ENCODE results near the gene FEZ2.
A peak's percentile ranks its signal among the peaks of the same experiment; 100 is the strongest.

Gene FEZ2

DNA sequence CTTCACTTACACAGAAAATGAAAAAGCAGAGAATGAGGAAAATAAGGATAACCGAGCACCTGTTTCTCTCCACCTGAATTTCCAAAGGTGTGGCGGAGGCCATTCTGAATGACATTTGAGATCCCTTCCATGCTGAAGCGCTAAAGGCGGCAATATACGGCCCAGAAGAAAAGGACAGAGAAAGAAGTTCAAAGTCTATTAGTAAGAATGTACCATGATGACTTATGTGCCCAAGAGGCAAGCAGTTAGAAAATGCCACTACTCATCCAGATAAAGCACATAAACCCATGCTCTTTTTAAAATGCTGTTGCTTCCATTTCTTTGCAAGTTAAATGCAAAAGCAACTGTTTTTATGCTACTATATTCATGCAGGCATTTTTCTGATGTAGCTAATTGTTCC lies 37.2 kb downstream of the FEZ2 start:
- no peak for DNase-seq

DNA sequence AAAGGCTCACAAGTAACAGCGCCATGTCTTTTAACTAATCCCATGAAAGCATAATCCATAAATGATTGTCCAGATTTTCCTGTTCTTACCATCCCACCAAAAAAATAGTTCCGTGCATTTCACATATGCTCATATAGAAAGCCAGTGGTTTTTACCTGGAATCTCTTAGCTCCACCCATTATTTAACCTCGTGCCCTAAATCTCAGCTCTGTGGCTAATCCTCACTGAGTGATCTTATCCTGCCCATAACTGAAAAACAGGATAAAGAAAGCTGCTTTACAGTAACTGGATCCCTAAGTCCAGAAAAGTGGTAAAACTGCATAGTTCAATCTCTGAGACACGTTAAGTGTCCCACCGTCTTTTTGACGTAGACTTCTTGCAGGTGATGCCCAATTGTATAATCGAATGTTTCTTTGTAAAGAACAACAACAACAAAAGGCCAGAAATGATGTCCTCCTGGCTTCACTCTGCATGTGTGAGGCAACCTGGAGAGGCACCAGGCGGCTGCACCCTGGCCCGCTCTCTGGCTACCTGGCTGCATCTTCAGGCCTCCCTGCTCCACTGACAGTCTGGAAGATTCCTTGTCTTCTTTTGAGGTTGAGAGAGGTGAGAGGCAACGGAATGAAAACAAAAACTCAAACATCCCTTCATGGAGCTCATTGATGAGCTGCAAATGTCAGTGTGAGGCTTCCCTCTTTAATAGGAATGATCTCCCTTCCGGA lies 38.6 kb downstream of the FEZ2 start:
- DNase-seq, result no peak

DNA sequence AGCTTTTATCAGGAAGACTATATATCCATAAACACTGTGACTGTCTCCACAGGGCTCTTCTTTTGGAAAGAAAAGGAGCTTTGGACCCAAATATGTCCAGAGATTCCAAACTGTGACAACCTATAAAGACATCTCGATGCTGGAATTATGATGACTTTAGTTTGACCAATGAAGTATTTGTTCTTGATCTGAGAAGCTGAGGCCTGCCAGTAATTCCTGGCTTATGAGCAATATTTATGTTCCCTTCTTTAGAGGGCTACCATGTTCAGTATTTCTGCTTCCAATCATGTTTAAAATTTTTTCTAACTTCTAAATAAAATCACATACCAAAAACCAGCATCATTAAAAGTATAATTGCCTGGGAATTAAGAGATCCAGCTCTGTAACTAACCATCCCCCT lies 41.1 kb downstream of the FEZ2 start:
- no peak for DNase-seq

DNA sequence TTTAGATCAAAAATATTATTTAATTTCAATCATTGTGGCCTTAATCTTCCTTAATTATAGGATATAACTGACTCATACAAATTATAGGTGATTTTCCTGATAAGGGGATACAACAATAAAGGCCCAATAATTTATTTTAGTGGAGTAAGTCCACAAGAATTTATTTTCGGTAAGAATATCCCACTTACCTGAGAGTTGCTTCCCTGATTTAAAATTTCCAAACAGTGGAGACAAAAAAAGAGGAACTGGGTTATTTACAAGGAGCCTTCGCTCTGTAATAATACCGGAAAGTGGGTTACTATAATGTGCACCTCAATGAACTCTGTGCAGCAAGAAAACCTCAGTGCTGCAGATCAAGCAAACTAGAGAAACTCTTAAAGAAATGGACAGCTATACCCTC lies 42.2 kb downstream of the FEZ2 start:
- no peak for DNase-seq

DNA sequence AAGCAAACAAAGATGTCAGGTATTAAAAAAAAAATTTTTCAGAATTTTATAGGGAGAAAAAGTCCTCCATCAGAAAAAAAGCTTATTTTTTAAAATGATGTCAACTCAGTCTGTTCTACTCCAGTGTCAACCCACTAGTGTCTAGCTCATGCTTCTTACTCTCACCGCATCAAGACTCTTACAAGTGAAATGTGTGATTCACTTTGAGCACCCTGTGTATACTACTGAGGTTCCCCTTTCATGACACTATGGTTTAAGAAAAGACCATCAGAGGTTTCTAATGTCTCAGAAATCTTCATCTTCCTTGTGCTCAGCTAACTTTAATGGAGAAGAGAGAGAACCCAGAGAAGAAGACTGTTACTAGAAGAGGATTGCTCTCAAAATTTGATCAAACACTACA lies 43.4 kb downstream of the FEZ2 start:
- no peak for DNase-seq

DNA sequence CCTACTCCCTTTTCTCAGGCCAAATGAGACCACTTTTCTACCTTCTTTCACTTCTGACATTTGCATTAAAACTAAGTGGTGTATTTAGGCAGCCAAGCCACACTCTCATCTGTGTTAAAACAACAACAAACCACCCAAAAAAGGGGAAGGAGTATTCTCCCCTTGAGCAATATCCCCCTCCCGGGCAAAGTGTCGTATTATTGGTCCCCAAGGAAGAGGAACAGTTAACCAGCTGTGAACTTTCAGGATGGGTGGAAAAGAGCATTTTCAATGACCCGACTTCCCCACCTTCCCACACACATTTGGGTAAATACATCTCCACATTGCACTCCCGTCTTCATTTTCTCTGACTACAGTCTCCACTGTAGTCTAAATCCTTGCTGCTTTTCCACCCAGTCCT lies 44.3 kb downstream of the FEZ2 start:
- no peak for DNase-seq

DNA sequence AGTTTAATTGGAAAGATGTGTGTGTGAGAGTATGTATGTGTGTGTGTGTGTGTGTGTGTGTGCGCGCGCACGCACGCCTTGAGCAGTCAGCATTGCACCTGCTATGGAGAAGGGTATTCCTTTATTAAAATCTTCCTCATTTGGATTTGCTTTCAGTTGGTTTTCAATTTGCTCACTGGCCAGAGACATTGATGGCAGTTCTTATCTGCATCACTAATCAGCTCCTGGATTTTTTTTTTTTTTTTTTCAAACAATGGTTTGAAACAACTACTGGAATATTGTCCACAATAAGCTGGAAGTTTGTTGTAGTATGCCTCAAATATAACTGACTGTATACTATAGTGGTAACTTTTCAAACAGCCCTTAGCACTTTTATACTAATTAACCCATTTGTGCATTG lies 48.0 kb downstream of the FEZ2 start:
- DNase-seq, result no peak

DNA sequence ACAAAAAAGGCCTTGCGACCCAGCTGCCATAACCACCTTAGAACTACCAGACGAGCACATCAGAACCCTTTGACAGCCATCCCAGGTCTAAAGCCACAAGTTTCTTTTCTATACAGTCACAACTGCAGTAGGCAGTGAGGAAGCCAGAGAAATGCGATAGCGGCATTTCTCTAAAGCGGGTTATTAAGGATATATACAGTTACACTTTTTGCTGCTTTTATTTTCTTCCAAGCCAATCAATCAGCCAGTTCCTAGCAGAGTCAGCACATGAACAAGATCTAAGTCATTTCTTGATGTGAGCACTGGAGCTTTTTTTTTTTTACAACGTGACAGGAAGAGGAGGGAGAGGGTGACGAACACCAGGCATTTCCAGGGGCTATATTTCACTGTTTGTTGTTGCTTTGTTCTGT lies 48.8 kb downstream of the FEZ2 start:
- no peak for DNase-seq

DNA sequence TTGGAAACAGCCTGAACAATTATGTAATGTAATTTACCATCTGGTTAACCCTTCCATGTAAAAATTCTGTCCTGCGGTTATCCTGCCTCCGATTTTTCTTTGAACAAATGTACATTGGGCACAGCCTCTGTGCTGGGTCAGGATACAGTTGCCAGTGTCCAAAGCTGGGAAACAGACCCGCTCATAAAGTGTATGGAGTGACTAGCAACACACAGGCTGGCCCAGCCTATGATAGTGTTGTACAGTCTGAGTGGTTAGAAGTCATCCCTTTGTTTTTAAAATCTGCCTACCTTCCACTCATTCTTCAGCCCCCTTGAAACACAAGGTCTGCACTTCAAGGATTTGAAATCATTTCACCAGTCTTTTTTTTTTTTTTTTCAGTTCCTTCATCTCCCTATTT lies 50.1 kb downstream of the FEZ2 start:
- no peak for DNase-seq

DNA sequence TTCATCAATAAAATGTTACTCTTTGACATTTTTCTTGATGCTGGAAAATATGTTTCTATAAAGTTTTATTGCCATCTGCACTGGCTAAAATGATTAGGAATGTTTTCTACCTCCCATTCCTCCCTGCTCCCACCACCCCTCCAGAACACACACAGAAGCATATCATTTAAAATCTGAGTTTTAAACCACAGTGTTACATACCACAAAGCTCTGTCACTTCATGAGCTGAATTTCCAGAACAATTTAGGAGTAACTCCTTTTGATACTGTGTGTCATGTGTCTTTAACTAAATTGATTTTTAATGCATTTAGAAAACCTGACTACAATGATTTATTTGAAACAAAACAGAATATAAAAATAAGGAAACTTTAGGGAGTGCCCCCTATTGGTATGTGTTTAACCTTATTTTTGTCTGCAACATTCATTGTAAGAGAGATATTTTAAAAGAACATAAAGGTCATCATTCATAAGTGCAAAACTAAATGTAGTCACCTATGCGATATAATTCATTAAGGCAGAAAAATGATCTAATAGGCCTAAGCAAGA lies 52.0 kb downstream of the FEZ2 start:
- DNase-seq, result no peak

DNA sequence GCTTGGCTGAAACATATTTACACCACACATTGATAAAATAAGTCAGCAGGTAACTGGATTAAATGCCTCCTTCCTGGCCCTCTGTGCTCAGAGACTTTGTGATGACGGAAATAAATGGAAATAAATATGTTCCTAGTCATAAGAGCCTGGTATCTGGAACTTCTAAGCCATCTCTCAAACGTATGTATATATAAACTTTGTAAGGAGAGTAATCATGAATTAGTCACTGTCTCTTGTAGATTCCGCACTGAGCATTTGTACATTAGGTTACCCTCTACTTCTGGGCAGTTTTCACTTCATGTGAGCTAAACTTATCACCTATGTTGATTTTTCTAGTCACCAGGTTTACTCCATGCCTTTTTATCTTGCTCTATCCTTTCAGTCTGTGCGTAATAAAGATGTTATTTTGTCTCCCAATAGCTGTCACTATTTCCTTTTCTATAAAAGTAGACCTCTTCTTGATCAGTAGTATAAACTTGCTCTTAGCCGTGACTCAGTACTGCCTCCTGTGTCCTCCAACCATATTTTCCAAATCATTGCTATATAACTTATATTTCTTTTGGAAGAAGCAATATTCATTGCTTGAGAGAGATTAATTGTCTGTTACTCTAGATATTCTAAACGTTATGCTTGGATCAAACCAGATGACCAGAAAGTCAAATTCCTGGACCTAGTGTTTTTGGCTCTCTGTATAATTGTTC lies 53.2 kb downstream of the FEZ2 start:
- DNase-seq, result no peak

DNA sequence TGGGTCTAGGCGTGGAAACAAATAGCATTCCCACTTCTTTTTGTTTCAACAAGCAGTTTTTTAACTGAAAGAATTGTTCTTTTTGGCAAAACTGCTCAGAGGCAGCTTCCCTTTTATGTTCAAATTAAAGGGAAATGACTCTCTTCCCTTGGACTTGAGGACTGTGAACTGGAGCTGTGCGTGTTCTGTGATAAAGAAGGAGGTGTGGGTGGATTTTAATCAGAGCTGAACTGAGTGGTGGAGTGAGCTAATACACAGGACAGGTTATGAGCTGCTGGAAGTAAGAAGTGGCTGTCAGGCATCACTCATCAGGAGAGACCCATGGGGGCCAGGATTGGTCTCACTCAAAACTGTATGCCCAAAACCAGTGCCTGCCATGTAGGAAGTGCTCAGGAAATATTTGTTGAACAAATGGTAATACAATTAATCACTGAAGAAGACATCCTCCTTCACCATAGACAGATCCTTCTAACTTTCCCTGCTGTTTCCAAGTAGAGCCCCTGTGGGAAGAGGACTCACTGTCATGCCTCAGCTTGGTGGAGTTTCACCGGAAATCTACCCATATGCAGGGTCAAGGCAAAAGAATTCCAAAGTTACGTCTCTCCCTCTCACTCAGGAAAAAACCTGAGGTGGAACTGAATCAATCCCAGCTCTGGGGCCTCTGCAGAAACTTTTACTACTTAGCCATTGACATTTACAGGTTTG lies 55.9 kb downstream of the FEZ2 start:
- no peak for DNase-seq

DNA sequence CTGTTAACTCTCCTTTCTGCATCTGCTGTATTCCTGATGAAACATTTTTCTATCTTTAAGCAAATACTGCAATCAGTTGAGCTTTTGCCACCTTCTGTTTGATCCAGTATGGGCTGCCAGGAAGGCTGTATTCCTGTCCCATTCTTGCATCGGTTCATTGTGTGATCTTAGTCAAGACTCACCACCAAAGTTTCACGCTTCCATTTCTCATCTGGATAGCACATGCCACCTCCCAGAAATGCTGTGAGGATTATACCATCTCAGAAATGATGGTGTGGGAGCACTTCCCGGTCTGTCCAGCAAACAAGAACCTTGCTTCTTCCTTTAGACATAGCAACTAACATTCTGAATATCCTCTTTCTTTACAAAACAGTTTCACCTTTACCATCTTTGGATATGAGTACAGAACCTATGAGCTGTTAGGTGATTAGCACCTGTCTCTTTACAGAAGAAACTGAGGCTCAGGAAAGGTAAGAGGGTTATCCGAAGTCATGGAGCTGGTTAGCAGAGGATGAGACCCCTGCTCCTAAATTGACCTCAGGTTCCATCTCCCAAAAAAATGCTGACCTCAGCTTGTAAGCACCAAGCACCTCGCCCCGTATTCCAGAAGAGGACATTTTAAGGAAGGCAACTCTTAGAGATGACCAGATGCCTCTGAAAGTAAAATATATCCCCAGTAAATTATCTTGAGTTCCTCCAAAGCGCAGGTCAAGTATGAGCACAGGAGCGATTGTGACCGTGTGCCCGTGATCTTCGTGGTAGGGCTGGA lies 56.8 kb downstream of the FEZ2 start:
- no peak for DNase-seq

DNA sequence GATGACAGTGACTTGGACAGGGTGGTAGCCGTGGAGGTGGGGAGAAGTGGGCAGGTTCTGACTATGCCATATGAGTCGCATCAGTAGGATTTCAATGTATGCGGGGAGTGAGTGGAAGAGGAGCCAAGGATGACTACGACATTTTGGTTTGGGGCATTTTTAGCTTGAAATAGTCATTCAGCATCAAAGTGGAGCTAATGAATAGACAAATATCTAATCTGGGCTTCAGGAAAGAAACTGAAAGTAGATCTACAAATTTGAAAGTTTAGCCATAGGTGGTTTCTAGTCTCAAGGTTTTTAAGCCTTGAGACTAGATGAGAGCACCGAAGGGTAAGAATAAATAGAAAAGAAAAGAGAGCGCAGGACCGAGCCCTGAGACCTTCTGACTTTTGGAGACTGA lies 58.3 kb downstream of the FEZ2 start:
- no peak for DNase-seq

DNA sequence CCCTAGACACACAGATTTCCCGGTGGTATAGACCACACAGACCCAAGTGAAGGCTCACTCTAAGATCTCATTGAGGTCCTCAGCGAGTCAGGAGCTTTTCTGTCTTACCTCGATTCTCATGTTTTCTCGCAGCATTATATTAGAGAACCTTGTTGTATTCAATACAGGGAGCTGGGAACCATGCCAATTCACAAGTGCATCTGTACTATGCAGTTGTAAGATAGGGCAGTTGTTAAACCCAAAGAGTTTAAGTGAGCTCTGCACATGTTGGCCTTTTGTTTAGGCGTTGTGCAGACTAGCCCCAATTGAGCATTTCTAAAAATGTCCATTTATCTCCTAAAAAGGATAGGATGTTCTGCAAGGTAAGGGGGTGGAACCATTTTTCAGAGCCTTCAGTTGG lies 59.6 kb downstream of the FEZ2 start:
- DNase-seq, result peak; percentile 53

DNA sequence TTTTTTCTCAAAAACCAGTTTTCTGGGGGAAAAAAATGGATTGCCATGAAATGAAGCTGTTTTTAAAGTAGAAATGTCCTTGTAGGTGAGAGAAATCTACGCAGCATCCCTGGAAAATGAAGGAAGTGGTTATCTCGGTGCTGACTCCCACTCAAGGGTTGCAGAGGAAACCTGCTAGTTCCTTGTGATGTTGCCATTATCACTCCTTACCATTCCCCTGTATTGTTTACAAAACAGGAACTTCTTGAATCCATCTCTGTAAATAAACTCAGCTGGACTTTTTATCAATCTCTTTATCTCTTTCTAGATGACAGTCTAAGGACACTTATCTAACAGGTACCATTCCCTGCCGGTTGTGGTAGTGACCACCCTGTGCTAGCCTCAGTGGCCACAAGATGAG lies 61.2 kb downstream of the FEZ2 start:
- no peak for DNase-seq

DNA sequence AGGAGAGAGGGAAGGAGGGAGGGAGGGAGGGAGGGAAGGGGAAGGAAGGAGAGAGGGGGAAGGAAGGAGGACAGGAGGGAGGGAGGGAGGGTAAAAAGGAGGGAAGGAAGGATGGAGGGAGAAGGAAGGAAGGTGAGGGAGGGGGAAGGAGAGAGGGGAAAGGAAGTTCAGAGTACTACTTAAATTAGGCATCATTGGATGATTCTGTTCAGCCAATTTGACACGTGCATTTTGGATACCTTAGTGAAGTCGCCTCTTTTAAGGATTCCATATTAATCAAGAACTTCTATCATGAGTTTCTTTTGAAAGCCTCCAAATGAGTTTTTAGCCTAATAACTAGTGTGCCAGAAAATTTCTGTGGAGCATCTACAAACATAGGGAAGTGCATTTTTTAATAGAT lies 62.9 kb downstream of the FEZ2 start:
- DNase-seq, result no peak

DNA sequence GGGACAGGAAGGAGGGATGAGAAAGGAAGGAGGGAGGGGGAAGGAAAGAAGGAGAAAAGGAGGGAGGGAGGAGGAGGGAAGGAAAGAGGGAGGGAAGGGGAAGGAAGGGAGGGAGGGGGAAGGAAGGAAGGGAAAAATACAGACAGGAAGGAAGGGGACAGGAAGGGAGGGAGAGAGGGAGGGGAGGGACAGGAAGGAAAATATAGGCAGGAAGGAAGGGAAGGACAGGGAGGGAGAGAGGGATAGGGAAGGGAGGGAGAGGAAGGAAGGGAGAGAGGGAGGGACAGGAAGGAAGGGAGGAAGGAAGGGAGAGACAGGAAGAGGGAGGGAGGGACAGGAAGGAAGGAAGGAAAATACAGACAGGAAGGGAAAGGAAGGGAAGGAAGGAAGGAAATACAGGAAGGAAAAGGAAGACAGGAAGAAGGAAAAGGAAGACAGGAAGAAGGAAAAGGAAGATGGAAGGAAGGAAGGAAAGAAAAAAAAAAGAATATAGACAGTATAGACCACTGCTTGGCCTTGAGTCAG lies 63.6 kb downstream of the FEZ2 start:
- no peak for DNase-seq

DNA sequence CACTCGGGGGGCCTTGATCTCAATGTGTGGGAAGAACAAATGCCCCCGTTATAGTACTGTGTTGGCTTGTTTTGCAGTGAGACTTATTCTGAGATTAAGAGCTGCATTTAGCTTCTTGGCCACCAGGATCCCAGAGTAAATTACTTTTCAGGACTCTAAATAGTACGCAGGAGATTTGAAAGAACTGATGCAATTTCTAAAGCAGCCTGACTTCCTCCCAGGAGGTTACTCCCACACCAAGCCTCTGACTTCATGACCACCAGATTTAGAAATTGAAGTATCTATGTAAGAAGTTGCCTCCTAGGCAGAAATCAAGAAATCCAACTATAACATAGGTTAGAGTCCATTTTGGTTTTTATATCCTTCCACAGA lies 67.0 kb downstream of the FEZ2 start:
- no peak for DNase-seq

DNA sequence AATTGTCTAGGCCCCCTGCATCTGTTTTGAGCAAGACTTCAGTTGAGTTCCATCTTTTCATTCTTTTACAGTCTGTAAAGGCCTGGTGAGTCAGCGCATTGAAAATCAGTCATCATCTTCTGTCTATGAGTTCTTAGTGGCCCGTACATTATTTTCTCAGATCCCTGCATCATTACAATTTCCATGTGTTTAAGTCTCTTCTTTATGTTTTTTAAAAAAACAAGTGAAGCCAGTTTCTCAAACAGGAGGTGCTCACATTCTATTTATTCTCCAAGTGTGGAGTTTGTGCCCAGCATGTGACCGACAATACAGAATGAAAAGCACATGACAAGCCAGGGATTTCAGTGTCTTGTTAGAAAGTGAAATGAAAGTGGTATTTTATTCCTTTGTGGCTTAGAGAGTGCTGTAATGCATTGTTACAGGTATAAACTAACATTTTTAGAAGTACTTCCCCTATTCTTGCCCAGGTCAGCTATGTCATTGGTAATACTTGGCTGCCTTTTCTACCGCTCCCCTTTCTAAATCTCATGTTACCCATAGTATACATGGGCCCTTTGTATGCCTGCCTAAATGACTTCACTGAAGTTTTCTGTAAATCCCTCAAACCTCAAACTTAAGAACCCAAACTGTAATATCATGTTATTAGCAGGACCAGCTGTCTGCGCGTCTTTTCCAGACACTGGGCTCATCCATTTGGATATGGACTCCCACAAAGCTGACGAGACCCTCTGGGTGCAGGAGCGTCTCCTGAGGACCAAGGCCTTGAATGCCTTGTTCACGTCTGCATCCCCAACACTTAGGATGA lies 67.6 kb downstream of the FEZ2 start:
- DNase-seq, result no peak

DNA sequence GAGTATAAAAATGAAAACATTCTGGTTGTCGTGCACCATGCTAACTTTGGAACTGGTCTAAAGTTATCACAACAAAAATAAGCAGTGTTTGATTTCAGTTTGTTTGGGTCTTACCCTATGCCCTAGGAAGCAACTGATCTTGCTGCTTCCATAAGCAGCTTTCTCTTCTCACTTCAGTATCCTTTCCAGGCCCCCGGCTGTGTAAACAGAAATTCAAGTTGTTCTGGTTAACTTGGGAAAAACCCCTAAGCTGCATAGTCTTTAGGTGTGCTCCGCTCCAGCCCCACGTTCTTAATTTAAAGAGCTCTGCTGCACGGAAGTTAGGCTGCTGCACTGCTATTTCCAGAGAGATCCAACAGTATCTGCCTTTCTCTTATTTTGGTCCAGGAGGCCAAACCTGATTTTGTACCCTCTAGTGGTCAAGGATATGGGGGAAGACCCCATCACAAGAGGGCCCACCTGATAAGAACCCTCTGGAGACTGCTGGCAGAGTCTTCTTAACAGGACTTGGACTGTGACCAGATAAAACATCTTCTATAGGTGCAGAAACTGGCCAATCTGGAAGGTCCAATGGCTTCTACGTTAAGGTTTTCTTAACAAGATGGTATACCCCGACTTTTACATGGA lies 69.1 kb downstream of the FEZ2 start:
- no peak for DNase-seq

DNA sequence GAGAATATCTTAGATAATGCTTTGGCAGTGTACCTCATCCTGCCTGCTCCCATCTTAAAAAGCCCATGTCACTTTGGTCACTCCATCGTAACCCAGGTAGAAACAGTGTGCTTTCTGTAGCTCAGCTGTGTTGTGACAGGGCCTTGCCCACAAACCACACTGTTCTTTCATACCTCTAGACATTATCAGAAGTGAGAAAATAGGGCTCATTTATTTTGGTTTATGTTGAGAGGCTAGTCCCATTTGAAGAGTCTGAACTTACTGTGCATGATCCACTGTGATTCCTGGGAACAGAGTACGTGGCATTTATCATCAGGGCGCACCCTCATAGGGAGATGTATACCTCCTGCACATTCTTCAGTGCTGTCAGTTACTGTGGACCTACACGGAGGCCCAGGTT lies 69.7 kb downstream of the FEZ2 start:
- no peak for DNase-seq
